Left lung (tissue), 10 donors: ENCODE results near the gene ITPRIPL2. TPM values are rescaled to one million over a fixed set of nuclear protein-coding genes. Genes with fewer than 3 reads are reported as not detected.

Experiments
- ATAC-seq: fragments of 200-7000 bp; cut with Tn5 transposase; one replicate; pipeline ENCODE4 v1.9.1; 2020; ENCODE audit warnings: moderate library complexity
- DNase-seq, 4 donors: peaks; one replicate each; pipeline ENCODE4 v3.0.0-alpha.2; 2013 to 2020
- H3K27ac ChIP-seq, 2 donors: fragments of 200-600 bp; sonication (generic) in 1 of 2; one replicate each; pipeline versions ENCODE4 v1.5.0 to v1.8.0; 2020 to 2021
- H3K27me3 ChIP-seq, 2 donors: fragments of 200-600 bp; sonication (generic) in 1 of 2; one replicate each; pipeline versions ENCODE4 v1.5.0 to v1.8.0; 2020 to 2021
- H3K36me3 ChIP-seq, 2 donors: fragments of 200-600 bp; sonication (generic) in 1 of 2; one replicate each; pipeline versions ENCODE4 v1.5.0 to v1.8.0; 2020 to 2021
- H3K4me1 ChIP-seq, 2 donors: fragments of 200-600 bp; one replicate each; pipeline ENCODE4 v1.8.0; 2021
- H3K4me3 ChIP-seq, 2 donors: fragments of 200-600 bp; sonication (generic) in 1 of 2; one replicate each; pipeline versions ENCODE4 v1.5.0 to v1.8.0; 2020 to 2021; ENCODE audit warnings: mild to moderate bottlenecking in 1 of 2
- H3K9me3 ChIP-seq, 2 donors: fragments of 200-600 bp; sonication (generic) in 1 of 2; one replicate each; pipeline versions ENCODE4 v1.5.0 to v1.8.0; 2020 to 2021
- CTCF ChIP-seq, 2 donors: fragments of 200-600 bp; sonication (generic) in 1 of 2; IDR thresholded peaks; one replicate each; pipeline versions ENCODE4 v1.5.0 to v1.8.0; 2021; ENCODE audit warnings: antibody characterized with exemption in 2 of 2
- intact Hi-C, 2 donors: fragments of 100-400 bp; cut with DNase I; formaldehyde crosslinking; loops; one replicate each; pipeline versions ENCODE4 v1.11.2 to v1.14.2; 2022
- polyA plus RNA-seq, 6 donors: library from polyadenylated mRNA; unstranded; fragments of 120-200 nt; gene quantifications; one replicate each; pipeline ENCODE4 v1.2.1, GENCODE V29; 2013; ENCODE audit not compliant: insufficient read length in 6 of 6
- total RNA-seq, 2 donors: library from RNA; stranded (reverse); fragmentation: NEBNext Ultra II Directional; extraction: Animal tissue kit (Norgen Biotek cat#: 25700); gene quantifications; one replicate each; pipeline ENCODE4 v1.2.1, GENCODE V29; 2021
- donor health status: DM: no; HTN: yes; CAD: no.
- donor health status: DM: no; HTN: no; CAD: no.

Gene ITPRIPL2
- total and polyA plus RNA-seq, 8 donors, result 24.6 to 82.7 (median 32.4) TPM

- TF ChIP-seq CTCF (IDR thresholded peaks at IDR 0.05), result no peak
- no peaks in the 10 kb centered on the region for H3K27me3 ChIP-seq
- no peak overlapping the region for H3K4me3 ChIP-seq
- no peaks in the 10 kb centered on the region for H3K9me3 ChIP-seq
- intact Hi-C loops, result no loop called here
- H3K36me3 ChIP-seq, result peaks cover 0 to 69% of the 10 kb centered on the region in 2 donors
- H3K27ac ChIP-seq, result no peak overlapping the region
- no peak for DNase-seq
- peaks cover 0 to 14% of the 10 kb centered on the region in 2 donors for H3K4me1 ChIP-seq
- no peak for ATAC-seq
Observed at GRCh38 chr16:19075511-19075910, 38.3 kb upstream of the ITPRIPL2 start.

GRCh38 chr16:19077879-19078278 lies 35.9 kb upstream of the ITPRIPL2 start:
- intact Hi-C loops, result no loop called here
- Histone ChIP-seq H3K9me3 (no peaks in the 10 kb centered on the region), H3K4me1 (peaks cover 0 to 9% of the 10 kb centered on the region in 2 donors), H3K36me3 (peaks cover 0 to 75% of the 10 kb centered on the region in 2 donors), H3K4me3 (no peak overlapping the region), H3K27ac (no peak overlapping the region), H3K27me3 (no peaks in the 10 kb centered on the region)
- DNase-seq, result no peak
- TF ChIP-seq CTCF (IDR thresholded peaks at IDR 0.05), result no peak
- ATAC-seq, result no peak

GRCh38 chr16:19083670-19084069 lies 30.1 kb upstream of the ITPRIPL2 start:
- no peak overlapping the region for H3K4me3 ChIP-seq
- TF ChIP-seq CTCF (IDR thresholded peaks at IDR 0.05), result no peak
- intact Hi-C loops, result loop anchor here in 1 of 2 donors (10.0 kb wide), 1 partner anchor 81 kb away; the partner anchor contains the start of gene SYT17
- H3K4me1 ChIP-seq, result peaks cover 7 to 18% of the 10 kb centered on the region in 2 donors
- peaks cover 0 to 27% of the 10 kb centered on the region in 2 donors for H3K36me3 ChIP-seq
- H3K27ac ChIP-seq, result no peak overlapping the region
- ATAC-seq (no peak), DNase-seq (no peak)
- no peaks in the 10 kb centered on the region for H3K9me3 ChIP-seq
- peaks cover 0 to 12% of the 10 kb centered on the region in 2 donors for H3K27me3 ChIP-seq

GRCh38 chr16:19084139-19084538 lies 29.6 kb upstream of the ITPRIPL2 start:
- intact Hi-C loops, result loop anchor here in 1 of 2 donors (10.0 kb wide), 1 partner anchor 81 kb away; the partner anchor contains the start of gene SYT17
- Histone ChIP-seq H3K27ac (no peak overlapping the region), H3K9me3 (no peaks in the 10 kb centered on the region), H3K27me3 (peaks cover 0 to 12% of the 10 kb centered on the region in 2 donors), H3K4me3 (no peak overlapping the region), H3K36me3 (peaks cover 0 to 22% of the 10 kb centered on the region in 2 donors), H3K4me1 (peaks cover 7 to 18% of the 10 kb centered on the region in 2 donors)
- DNase-seq (no peak), ATAC-seq (no peak)
- no peak for TF ChIP-seq CTCF (IDR thresholded peaks at IDR 0.05)

GRCh38 chr16:19084879-19085278 lies 28.9 kb upstream of the ITPRIPL2 start:
- Histone ChIP-seq H3K27ac (no peak overlapping the region), H3K4me3 (no peak overlapping the region), H3K9me3 (no peaks in the 10 kb centered on the region), H3K27me3 (peaks cover 0 to 12% of the 10 kb centered on the region in 2 donors), H3K36me3 (peaks cover 0 to 16% of the 10 kb centered on the region in 2 donors), H3K4me1 (peaks cover 7 to 18% of the 10 kb centered on the region in 2 donors)
- intact Hi-C loops, result loop anchor here in 1 of 2 donors (10.0 kb wide), 1 partner anchor 80 kb away; the partner anchor contains the start of gene SYT17
- TF ChIP-seq CTCF (IDR thresholded peaks at IDR 0.05), result no peak
- no peak for DNase-seq
- no peak for ATAC-seq
